Globus pallidus (tissue), 1 donor: ENCODE data around the gene MAML3.

ENCODE experiments used
- DNase-seq: peaks from one replicate; pipeline ENCODE4 v3.0.0-alpha.2; 2015; ENCODE audit warnings: low spot score

The MAML3 gene

GRCh38 chr4:139865537-139865936 is 288.4 kb downstream of the MAML3 start:
- DNase-seq: no peak

- no peak for DNase-seq
Measured at GRCh38 chr4:139863531-139863930, 290.5 kb downstream of the MAML3 start.

DNA sequence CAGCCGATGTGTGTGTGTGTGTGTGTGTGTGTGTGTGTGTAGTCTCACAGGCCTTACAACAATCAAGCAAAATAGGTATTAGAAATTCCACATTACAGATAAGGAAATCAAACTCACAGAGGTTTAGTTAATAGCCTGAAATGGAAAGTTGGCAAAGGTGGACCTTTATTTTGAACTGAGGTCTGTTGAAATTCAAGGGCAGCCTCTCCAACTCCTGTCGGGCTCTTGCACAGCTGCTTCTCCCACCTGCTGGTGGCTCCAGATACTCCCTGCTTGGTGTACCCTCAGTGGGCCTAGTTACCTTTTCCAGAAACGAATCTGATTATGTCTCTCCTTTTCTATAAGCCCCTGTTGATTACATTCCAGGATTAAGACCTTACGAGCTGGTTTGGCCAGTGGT is 292.5 kb downstream of the MAML3 start:
- DNase-seq: no peak

- DNase-seq: no peak
Measured at GRCh38 chr4:139860435-139861024, 293.5 kb downstream of the MAML3 start.

- no peak for DNase-seq
Measured at GRCh38 chr4:139859876-139860275, 294.1 kb downstream of the MAML3 start.

DNA sequence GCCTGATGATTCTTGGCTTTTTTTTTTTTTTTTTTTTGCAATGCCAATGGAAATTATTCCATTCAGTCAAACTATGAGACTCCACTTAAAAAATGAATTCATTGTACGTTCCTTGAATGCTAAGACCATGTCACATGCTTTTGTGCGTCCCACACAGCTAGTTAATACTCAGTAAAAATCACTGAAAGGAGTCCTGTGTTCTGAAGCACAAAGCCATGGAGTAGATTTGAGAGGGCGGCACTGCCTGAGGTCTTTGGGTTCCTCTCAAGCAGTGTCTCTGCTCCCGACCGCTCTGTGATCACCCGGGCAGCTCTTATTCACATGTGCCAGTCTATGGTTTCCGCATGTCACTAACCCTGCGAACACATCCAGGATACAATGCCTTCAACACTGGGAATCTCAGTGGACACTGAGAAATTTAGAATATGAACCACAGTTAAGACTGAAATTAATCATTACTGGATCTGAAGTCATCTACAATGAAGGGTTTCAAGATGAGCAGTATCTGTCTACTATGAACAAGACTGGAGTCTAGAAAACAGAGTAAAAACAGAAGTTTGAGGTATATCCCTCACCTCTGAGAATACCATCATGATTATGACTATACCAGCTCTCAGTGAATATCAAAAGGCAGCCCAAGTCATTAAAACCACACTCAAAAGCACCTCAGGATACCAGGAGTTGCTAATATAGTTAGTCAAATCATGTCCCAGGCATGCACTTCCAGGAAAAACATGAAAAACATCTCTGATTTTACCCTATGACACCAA is 295.4 kb downstream of the MAML3 start:
- peak; percentile 40 for DNase-seq

- no peak for DNase-seq
Measured at GRCh38 chr4:139857977-139858376, 296.0 kb downstream of the MAML3 start.

DNA sequence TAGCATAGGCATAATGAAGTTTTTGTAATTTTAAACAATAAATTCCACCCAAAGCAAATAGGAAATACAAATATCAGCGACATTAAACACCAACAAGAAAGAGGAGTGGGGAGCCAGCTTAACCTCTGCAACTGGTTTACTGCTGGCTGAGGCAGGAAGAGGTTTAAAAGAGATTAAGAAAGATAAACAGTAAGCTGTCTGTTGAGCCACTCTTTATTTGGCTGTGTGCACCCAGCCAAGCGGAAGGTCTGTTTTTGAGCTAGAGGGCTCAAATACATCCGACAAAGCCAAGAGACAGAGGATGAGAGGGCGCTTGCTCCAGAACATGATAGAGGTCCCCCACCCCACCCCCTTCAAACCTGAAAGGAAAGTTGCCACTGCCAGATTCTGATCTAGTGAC is 297.0 kb downstream of the MAML3 start:
- DNase-seq: no peak

DNA sequence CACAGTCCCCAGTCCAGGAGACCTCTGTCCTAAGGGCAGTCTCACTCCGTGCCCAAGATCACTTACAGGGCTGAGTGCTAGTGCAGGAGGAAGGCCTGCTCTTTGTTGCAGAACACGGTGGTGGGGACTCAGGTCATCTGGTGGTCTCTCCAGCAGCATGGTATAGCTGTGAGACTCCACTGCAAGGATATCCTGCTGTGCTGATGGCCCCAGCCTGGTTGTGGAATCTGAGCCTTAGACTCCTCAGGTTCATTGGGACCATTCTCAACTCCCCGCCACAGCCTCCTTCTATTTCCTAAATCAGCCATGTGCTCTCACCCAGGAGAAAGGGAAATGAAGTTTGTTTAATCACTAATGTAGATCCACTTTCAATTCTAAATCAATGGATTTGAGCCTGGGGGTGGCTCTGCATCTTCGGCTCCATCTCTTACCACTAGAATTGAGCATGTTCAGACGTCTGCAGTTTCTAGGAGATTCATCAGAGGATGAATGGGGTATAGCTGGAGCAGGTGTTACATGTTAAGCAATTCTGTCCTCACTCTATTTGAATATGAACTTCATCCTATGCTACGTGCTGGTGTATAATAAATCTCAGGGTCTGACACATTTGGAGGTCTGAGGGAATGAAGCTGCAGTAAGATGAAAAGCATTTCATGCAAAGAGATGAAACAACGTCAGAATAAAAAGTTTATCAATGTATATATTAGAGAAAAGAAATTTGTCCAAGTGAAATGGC is 299.1 kb downstream of the MAML3 start:
- no peak for DNase-seq

DNA sequence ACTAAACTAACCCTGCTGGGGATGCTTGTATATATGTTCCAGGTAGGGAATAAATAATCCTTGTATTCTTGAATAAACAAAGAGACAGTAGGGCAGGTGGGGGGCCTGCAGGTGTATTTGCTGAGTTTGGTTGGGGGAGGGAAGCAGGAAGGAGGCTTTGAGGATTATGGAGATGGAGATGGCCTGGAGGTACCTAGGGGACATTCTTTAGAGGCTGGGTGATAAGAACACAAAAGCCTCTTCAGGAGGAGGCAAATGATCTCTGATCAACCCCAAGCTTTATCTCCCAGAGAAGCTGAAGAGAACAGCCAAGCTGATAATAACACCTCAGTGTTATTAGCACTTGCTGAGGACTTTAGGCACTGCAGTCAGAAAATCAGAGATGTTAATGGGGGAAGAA is 300.7 kb downstream of the MAML3 start:
- DNase-seq: no peak

GRCh38 chr4:139852612-139853269 is 301.2 kb downstream of the MAML3 start:
- no peak for DNase-seq

- DNase-seq: no peak
Measured at GRCh38 chr4:139851639-139852038, 302.3 kb downstream of the MAML3 start.

DNA sequence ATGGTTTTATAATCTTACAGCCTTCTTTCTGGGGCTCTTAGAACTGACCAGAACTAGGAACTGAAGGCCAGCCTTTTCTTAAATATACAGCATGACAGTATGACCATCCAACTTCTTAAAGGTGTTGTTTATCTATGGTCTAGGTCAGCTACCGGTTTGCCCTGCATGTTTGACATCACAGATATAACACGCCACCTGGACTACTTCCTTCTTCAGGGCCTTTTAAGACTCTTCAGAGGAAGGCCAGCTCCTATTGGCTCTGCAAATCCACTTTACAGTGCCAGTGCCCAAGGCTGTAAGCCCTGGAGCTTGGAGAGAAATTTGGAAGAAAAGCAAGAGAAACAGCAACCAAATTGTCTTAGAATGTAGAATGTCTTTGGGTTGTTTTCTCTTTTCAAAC is 302.9 kb downstream of the MAML3 start:
- DNase-seq: no peak

- no peak for DNase-seq
Measured at GRCh38 chr4:139849219-139849618, 304.8 kb downstream of the MAML3 start.

DNA sequence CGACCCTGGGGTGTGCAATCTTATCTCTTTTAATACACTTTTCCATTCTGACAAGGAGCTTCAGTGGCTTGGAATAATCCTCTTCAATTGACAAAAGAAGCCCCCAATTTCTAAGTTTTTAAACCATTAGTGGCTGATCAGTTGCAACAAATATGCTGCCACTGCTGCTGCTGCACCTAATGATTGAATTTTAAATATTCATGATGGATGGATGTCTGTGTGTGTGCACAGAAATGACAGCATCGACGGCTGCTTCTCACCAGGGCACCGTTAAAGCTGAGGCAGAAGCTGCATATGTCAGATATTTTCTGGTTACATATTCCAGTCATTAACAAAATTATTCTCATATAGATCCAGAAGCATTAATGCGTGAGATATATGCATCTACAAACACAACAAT is 306.0 kb downstream of the MAML3 start:
- DNase-seq: no peak

- DNase-seq: no peak
Measured at GRCh38 chr4:139847602-139848001, 306.4 kb downstream of the MAML3 start.

- DNase-seq: no peak
Measured at GRCh38 chr4:139846766-139847165, 307.2 kb downstream of the MAML3 start.

DNA sequence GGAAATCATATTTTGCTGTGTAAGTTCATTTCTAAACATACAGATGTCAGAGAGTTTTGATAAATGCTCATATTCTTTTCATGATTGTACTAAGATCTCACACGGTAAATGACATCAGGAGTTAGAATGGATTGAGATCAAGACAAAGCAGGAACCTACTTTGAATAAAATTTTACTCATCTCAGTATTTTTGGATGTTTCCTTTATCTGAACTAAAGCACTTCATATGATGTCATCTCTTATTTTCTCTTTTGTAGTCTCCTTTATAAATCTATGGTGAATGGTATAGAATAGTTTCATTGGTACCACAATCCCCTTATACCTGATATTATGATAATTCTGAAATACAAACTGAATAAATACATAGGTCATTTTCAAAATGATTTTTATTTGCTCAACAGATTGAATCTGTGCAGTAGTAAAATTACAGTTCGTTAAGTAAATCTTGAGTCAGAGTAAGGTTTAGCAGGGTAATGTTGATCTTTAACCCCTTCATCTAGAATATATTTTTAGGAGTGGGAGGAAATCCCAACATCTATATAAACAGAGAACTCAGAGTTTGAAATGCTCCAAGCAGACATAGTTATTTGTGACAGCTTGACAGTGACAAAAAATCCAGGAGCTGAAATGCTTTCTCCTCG is 308.4 kb downstream of the MAML3 start:
- DNase-seq: no peak

GRCh38 chr4:139844459-139845036 is 309.4 kb downstream of the MAML3 start:
- no peak for DNase-seq

DNA sequence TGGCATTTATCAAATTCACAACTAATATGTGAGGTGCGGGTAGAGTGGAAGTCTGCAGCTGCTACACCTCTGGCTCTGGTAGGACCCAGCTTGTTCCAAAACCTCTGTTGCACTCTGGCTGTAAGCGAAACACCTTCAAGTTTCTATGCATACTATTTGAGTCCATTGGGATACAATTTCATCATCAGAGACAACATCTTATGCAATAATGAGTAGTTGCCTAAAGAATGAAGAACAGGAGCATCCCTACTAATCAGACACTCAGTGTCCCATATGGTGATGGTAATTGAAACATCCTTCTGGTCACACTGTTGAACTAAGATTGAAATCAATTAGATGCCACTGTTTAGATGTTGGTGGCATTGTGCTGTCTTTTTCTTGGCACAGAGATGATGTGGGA is 309.9 kb downstream of the MAML3 start:
- no peak for DNase-seq

GRCh38 chr4:139843641-139844040 is 310.3 kb downstream of the MAML3 start:
- DNase-seq: no peak
